ENCODE data around the gene THOC6.
"Not testable (repeated sequence)": the region's sequence is repeated elsewhere in the genome, so short reads cannot be mapped to it uniquely, and the experiment has no call there.

THOC6 gene

GRCh38 chr16:3065069-3065741, 41.4 kb downstream of the THOC6 start, which contains the start of gene IL32:
IL32 (plus strand) TSS chr16:3065640; CDS start chr16:3065812, 172 bp downstream.
- Mint-ChIP-seq H3K4me1 (peaks cover 27% of the 10 kb centered on the region), H3K27ac (peak within 1 kb of the TSS; percentile 14), H3K36me3 (ENCODE audit: low read depth) (no peaks in the 10 kb centered on the region), H3K27me3 (ENCODE audit: low read depth, poor library complexity) (peaks cover 14% of the 10 kb centered on the region), H3K9me3 (no peaks in the 10 kb centered on the region), H3K4me3 (no peak within 1 kb of the TSS)
- TF ChIP-seq CTCF (IDR thresholded peaks at IDR 0.05): no peak
- no peak for DNase-seq

DNA sequence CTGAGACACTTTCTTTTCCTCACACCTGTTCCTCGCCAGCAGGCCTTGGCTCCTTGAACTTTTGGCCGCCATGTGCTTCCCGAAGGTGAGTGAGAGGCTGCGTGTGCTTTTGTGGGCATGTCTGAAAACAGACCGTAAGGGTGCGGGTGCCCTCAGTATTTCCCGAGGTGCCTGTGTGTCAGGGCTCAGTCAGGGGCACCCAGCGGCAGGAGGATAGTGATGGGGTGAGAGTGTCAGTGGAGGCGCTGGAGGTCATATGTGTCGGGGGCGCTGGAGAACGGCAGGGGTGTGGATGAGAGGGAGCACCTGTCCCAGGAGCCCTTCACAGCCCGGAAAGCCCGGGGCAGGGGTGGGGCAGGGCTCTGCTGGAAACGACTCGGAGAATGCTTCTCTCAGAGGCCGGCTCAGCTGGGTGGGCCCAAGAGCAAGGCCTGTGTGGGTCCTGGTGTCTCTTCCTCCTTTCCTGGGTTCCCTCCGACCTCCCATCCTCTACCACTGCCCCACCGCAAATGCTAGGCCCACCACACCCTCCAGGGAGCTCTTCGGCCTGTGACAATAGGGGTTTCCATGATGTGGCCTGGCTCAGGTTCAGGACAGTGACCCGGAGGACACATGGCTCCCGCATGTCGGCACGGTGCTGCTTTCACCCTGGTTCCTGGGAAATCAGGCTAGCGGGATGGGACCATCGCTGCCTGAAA, 42.1 kb downstream of the THOC6 start:
- no peak for TF ChIP-seq CTCF (IDR thresholded peaks at IDR 0.05)
- peaks cover 24% of the 10 kb centered on the region for H3K4me1 Mint-ChIP-seq
- no peak overlapping the region for H3K4me3 Mint-ChIP-seq
- no peaks in the 10 kb centered on the region for H3K9me3 Mint-ChIP-seq
- H3K27ac Mint-ChIP-seq: no peak overlapping the region
- DNase-seq: no peak
- H3K36me3 Mint-ChIP-seq (ENCODE audit: low read depth): no peaks in the 10 kb centered on the region
- peaks cover 9% of the 10 kb centered on the region for H3K27me3 Mint-ChIP-seq (ENCODE audit: low read depth, poor library complexity)

DNA sequence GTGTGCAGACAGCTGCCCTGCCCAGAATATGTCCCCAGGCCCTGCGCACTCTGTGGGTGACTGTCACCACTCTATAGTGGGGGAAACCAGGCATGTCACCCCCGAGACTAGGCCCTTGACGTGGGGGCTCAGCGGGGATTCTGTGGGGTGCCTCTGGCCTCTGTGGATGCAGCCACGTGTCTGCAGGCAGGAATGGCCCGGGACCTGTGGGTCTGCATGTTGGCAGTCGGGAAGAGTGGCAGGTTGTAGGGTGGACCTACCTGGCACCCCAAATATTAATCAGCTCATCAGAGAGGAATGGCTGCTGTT, 42.6 kb downstream of the THOC6 start:
- Mint-ChIP-seq H3K27ac (no peak overlapping the region), H3K9me3 (no peaks in the 10 kb centered on the region), H3K36me3 (ENCODE audit: low read depth) (no peaks in the 10 kb centered on the region), H3K4me1 (peaks cover 28% of the 10 kb centered on the region), H3K27me3 (ENCODE audit: low read depth, poor library complexity) (peaks cover 7% of the 10 kb centered on the region), H3K4me3 (no peak overlapping the region)
- no peak for TF ChIP-seq CTCF (IDR thresholded peaks at IDR 0.05)
- DNase-seq: no peak

DNA sequence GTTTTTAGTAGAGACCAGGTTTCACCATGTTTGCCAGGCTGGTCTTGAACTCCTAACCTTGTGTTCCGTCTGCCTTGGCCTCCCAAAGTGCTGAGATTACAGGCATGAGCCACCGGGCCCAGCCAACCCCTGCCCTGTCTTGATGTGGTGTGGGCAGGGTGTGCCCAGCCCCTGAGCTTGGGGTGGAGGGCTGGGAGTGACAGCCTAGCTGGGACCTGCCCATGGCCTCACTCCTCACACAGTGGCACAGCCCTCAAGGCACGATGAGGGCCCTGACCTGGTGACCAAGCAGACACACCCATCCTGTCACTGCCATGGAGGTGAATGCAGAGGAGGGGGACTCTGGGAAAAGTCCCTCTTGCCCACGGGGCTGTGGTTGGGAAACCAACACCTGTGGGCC, 44.7 kb downstream of the THOC6 start:
- DNase-seq: no peak
- Mint-ChIP-seq H3K4me1 (peaks cover 38% of the 10 kb centered on the region), H3K36me3 (ENCODE audit: low read depth) (no peaks in the 10 kb centered on the region), H3K27ac (no peak overlapping the region), H3K27me3 (ENCODE audit: low read depth, poor library complexity) (peaks cover 9% of the 10 kb centered on the region), H3K9me3 (no peaks in the 10 kb centered on the region), H3K4me3 (no peak overlapping the region)
- TF ChIP-seq CTCF (IDR thresholded peaks at IDR 0.05): no peak

GRCh38 chr16:3069146-3069545, 45.3 kb downstream of the THOC6 start:
- H3K36me3 Mint-ChIP-seq (ENCODE audit: low read depth); H3K4me3 Mint-ChIP-seq; H3K27me3 Mint-ChIP-seq (ENCODE audit: low read depth, poor library complexity); H3K9me3 Mint-ChIP-seq; H3K27ac Mint-ChIP-seq; DNase-seq: not testable (repeated sequence)
- H3K4me1 Mint-ChIP-seq: peaks cover 45% of the 10 kb centered on the region

DNA sequence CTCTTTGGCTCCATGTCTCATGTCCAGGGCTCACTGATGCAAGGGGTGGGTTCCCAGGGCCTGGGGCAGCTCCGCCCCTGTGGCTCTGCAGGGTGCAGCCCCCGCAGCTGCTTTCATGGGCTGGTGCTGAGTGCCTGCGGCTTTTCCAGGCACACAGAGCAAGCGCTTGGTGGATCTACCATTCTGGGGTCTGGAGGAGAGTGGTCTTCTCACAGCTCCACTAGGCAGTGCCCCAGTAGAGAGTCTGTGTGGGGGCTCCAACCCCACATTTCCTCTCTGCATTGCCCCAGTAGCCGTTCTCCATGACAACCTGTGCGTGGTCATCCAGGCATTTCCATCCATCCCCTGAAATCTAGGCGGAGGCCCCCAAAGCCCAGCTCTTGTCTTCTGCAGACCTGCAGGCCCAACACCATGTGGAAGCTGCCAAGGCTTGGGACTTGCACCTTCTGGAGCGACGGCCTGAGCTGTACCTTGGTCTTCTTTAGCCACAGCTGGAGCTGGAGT, 46.8 kb downstream of the THOC6 start:
- H3K36me3 Mint-ChIP-seq (ENCODE audit: low read depth): no peaks in the 10 kb centered on the region
- TF ChIP-seq CTCF (IDR thresholded peaks at IDR 0.05): no peak
- H3K27ac Mint-ChIP-seq: no peak overlapping the region
- H3K27me3 Mint-ChIP-seq (ENCODE audit: low read depth, poor library complexity): peaks cover 16% of the 10 kb centered on the region
- no peaks in the 10 kb centered on the region for H3K9me3 Mint-ChIP-seq
- H3K4me1 Mint-ChIP-seq: peaks cover 53% of the 10 kb centered on the region
- no peak for DNase-seq
- no peak overlapping the region for H3K4me3 Mint-ChIP-seq
